Activated T-helper 17 cell treated with anti-CD3 and anti-CD28 coated beads, Interleukin-2, amount 50 U/mL, for 72 hours (primary cell): Measurements from ENCODE around the gene ABHD6. TPM values are rescaled to one million over a fixed set of nuclear protein-coding genes. Genes with fewer than 3 reads are reported as not detected.

ENCODE experiments used
- ATAC-seq: fragments of 150-1000 bp; cut with Tn5 transposase; replicated peaks from 2 replicates; pipeline ENCODE4 v1.10.0; 2021; ENCODE audit warnings: mild to moderate bottlenecking, moderate library complexity
- H3K27ac Mint-ChIP-seq: one replicate; pipeline ENCODE4 v1.8.0; 2022; ENCODE audit warnings: mixed read lengths
- H3K27me3 Mint-ChIP-seq: one replicate; pipeline ENCODE4 v1.8.0; 2022; ENCODE audit warnings: mixed read lengths
- H3K36me3 Mint-ChIP-seq: one replicate; pipeline ENCODE4 v1.8.0; 2022; ENCODE audit warnings: low read depth, mild to moderate bottlenecking, mixed read lengths
- H3K4me1 Mint-ChIP-seq: one replicate; pipeline ENCODE4 v1.8.0; 2022; ENCODE audit warnings: mixed read lengths
- H3K4me3 Mint-ChIP-seq: one replicate; pipeline ENCODE4 v1.8.0; 2022; ENCODE audit warnings: mild to moderate bottlenecking, mixed read lengths
- H3K9me3 Mint-ChIP-seq: one replicate; pipeline ENCODE4 v1.8.0; 2022; ENCODE audit warnings: mixed read lengths
- total RNA-seq, 2 donors: library from RNA; stranded (reverse); gene quantifications; one replicate each; pipeline ENCODE4 v1.2.3, GENCODE V29; 2022

Gene ABHD6
- 1 to 10 TPM; 1.8 to 4.9 TPM for total RNA-seq

GRCh38 chr3:58237238-58237940, at the start of gene ABHD6:
Gene ABHD6, plus strand, starts transcription at chr3:58237792. Its CDS starts 18,795 bp downstream, at chr3:58256587.
- H3K27me3 Mint-ChIP-seq: peaks cover 11% of the 10 kb centered on the region
- ATAC-seq: peak; percentile 86
- peaks cover 5% of the 10 kb centered on the region for H3K4me1 Mint-ChIP-seq
- H3K27ac Mint-ChIP-seq: peak within 1 kb of the TSS; percentile 62
- peak within 1 kb of the TSS; percentile 85 for H3K4me3 Mint-ChIP-seq
- no peaks in the 10 kb centered on the region for H3K36me3 Mint-ChIP-seq
- no peaks in the 10 kb centered on the region for H3K9me3 Mint-ChIP-seq

- Mint-ChIP-seq H3K27ac (no peak overlapping the region), H3K4me1 (no peaks in the 10 kb centered on the region), H3K36me3 (no peaks in the 10 kb centered on the region), H3K4me3 (no peak overlapping the region), H3K27me3 (no peaks in the 10 kb centered on the region), H3K9me3 (no peaks in the 10 kb centered on the region)
- ATAC-seq: peak; percentile 41
Observed at GRCh38 chr3:58188173-58188564, 49.4 kb upstream of the ABHD6 start.

GRCh38 chr3:58188921-58189451, 48.6 kb upstream of the ABHD6 start:
- H3K36me3 Mint-ChIP-seq: no peaks in the 10 kb centered on the region
- no peak overlapping the region for H3K27ac Mint-ChIP-seq
- H3K4me1 Mint-ChIP-seq: no peaks in the 10 kb centered on the region
- no peaks in the 10 kb centered on the region for H3K9me3 Mint-ChIP-seq
- no peaks in the 10 kb centered on the region for H3K27me3 Mint-ChIP-seq
- no peak for ATAC-seq
- H3K4me3 Mint-ChIP-seq: no peak overlapping the region

- no peaks in the 10 kb centered on the region for H3K9me3 Mint-ChIP-seq
- no peaks in the 10 kb centered on the region for H3K36me3 Mint-ChIP-seq
- H3K4me1 Mint-ChIP-seq: no peaks in the 10 kb centered on the region
- no peak for ATAC-seq
- H3K4me3 Mint-ChIP-seq: no peak overlapping the region
- no peak overlapping the region for H3K27ac Mint-ChIP-seq
- no peaks in the 10 kb centered on the region for H3K27me3 Mint-ChIP-seq
Observed at GRCh38 chr3:58189691-58190090, 47.9 kb upstream of the ABHD6 start.

- no peak overlapping the region for H3K27ac Mint-ChIP-seq
- no peaks in the 10 kb centered on the region for H3K9me3 Mint-ChIP-seq
- H3K4me3 Mint-ChIP-seq: no peak overlapping the region
- H3K36me3 Mint-ChIP-seq: no peaks in the 10 kb centered on the region
- H3K4me1 Mint-ChIP-seq: no peaks in the 10 kb centered on the region
- H3K27me3 Mint-ChIP-seq: no peaks in the 10 kb centered on the region
- no peak for ATAC-seq
Observed at GRCh38 chr3:58190291-58190690, 47.3 kb upstream of the ABHD6 start.

- Mint-ChIP-seq H3K9me3 (no peaks in the 10 kb centered on the region), H3K4me1 (no peaks in the 10 kb centered on the region), H3K4me3 (no peak overlapping the region), H3K36me3 (no peaks in the 10 kb centered on the region), H3K27ac (no peak overlapping the region), H3K27me3 (no peaks in the 10 kb centered on the region)
- no peak for ATAC-seq
Observed at GRCh38 chr3:58190882-58191281, 46.7 kb upstream of the ABHD6 start.

- Mint-ChIP-seq H3K9me3 (no peaks in the 10 kb centered on the region), H3K27ac (no peak overlapping the region), H3K4me3 (no peak overlapping the region), H3K4me1 (no peaks in the 10 kb centered on the region), H3K27me3 (no peaks in the 10 kb centered on the region), H3K36me3 (no peaks in the 10 kb centered on the region)
- no peak for ATAC-seq
Observed at GRCh38 chr3:58191361-58191991, 46.1 kb upstream of the ABHD6 start.

GRCh38 chr3:58192069-58192468, 45.5 kb upstream of the ABHD6 start:
- no peaks in the 10 kb centered on the region for H3K4me1 Mint-ChIP-seq
- no peak overlapping the region for H3K27ac Mint-ChIP-seq
- H3K36me3 Mint-ChIP-seq: no peaks in the 10 kb centered on the region
- H3K4me3 Mint-ChIP-seq: no peak overlapping the region
- no peaks in the 10 kb centered on the region for H3K27me3 Mint-ChIP-seq
- ATAC-seq: no peak
- no peaks in the 10 kb centered on the region for H3K9me3 Mint-ChIP-seq

- Mint-ChIP-seq H3K36me3 (no peaks in the 10 kb centered on the region), H3K4me1 (no peaks in the 10 kb centered on the region), H3K27me3 (peaks cover 4% of the 10 kb centered on the region), H3K9me3 (no peaks in the 10 kb centered on the region), H3K4me3 (no peak overlapping the region), H3K27ac (no peak overlapping the region)
- peak; percentile 65 for ATAC-seq
Observed at GRCh38 chr3:58193682-58194407, 43.7 kb upstream of the ABHD6 start.

- Mint-ChIP-seq H3K27me3 (peaks cover 15% of the 10 kb centered on the region), H3K9me3 (no peaks in the 10 kb centered on the region), H3K4me3 (no peak overlapping the region), H3K4me1 (no peaks in the 10 kb centered on the region), H3K27ac (no peak overlapping the region), H3K36me3 (no peaks in the 10 kb centered on the region)
- ATAC-seq: no peak
Observed at GRCh38 chr3:58197588-58197987, 40.0 kb upstream of the ABHD6 start.

- Mint-ChIP-seq H3K4me3 (no peak overlapping the region), H3K27ac (no peak overlapping the region), H3K36me3 (no peaks in the 10 kb centered on the region), H3K4me1 (no peaks in the 10 kb centered on the region), H3K9me3 (no peaks in the 10 kb centered on the region), H3K27me3 (peaks cover 20% of the 10 kb centered on the region)
- peak; percentile 16 for ATAC-seq
Observed at GRCh38 chr3:58198362-58198761, 39.2 kb upstream of the ABHD6 start.

GRCh38 chr3:58198804-58199203, 38.8 kb upstream of the ABHD6 start:
- no peaks in the 10 kb centered on the region for H3K9me3 Mint-ChIP-seq
- no peaks in the 10 kb centered on the region for H3K36me3 Mint-ChIP-seq
- ATAC-seq: no peak
- no peaks in the 10 kb centered on the region for H3K4me1 Mint-ChIP-seq
- peaks cover 20% of the 10 kb centered on the region for H3K27me3 Mint-ChIP-seq
- H3K4me3 Mint-ChIP-seq: no peak overlapping the region
- H3K27ac Mint-ChIP-seq: no peak overlapping the region

- Mint-ChIP-seq H3K4me3 (no peak overlapping the region), H3K9me3 (no peaks in the 10 kb centered on the region), H3K36me3 (no peaks in the 10 kb centered on the region), H3K27me3 (peaks cover 20% of the 10 kb centered on the region), H3K4me1 (no peaks in the 10 kb centered on the region), H3K27ac (no peak overlapping the region)
- ATAC-seq: no peak
Observed at GRCh38 chr3:58200121-58200709, 37.4 kb upstream of the ABHD6 start.

GRCh38 chr3:58200846-58201355, 36.7 kb upstream of the ABHD6 start:
- Mint-ChIP-seq H3K27me3 (peaks cover 20% of the 10 kb centered on the region), H3K4me3 (no peak overlapping the region), H3K4me1 (no peaks in the 10 kb centered on the region), H3K36me3 (no peaks in the 10 kb centered on the region), H3K9me3 (no peaks in the 10 kb centered on the region), H3K27ac (no peak overlapping the region)
- no peak for ATAC-seq
